ENCODE measurements around the gene ATP2B3. TPM values are rescaled to one million over a fixed set of nuclear protein-coding genes. Genes with fewer than 3 reads are reported as not detected.

ATP2B3 gene
- polyA plus RNA-seq, 3 donors: 0.01 TPM; not detected in 2

DNA sequence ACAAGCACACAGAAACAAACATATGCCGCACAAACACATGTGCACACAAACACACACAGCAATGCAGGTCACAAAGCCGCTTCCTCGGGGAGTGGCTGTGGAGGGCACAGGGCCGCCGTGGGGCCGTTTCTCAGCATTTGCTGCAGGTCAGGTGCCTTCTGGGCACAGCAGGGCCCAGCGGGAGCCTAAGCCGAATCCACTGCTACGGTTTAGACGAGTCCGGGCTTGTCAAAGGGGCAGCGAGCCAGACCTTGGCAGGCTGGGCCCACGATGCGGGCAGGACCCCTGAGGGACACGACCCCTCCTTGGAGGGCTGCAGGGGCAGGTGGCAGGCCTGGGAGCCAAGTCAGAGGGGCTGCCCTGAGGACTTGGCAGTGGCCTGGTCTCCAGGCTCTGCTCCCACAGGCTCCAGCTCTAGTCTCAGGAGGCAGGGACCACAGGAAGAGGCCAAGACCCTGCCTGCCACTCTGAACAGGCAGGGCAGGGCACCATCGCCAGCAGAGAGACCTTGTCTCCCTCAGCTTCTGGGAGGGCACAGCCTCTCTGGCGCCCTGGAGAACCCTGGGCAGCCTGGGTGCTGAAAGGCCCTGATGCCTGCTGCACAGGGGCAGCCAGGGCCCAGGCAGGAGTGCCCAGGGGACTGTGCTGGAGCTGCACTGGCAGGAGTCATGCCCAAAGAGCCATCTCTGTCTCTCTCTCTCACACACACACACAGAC, 5.5 kb upstream of the ATP2B3 start:
- Mint-ChIP-seq H3K4me3 (no peak overlapping the region), H3K9me3 (no peaks in the 10 kb centered on the region), H3K4me1 (peaks cover 3% of the 10 kb centered on the region), H3K27me3 (ENCODE audit: low read depth in 3 of 3) (peaks cover 8 to 19% (median 16%) of the 10 kb centered on the region in 3 donors), H3K36me3 (no peaks in the 10 kb centered on the region), H3K27ac (no peak overlapping the region)
- 89% methylated on average over 12 of the region's 17 CpGs for WGBS (ENCODE audit: insufficient coverage)
- no peaks in the 10 kb centered on the region for H3K36me3 ChIP-seq (replicated peaks in 1 of 2; ENCODE audit: control insufficient read depth in 1 of 2, insufficient read depth in 2 of 2, low read length in 2 of 2)
- H3K9ac ChIP-seq (ENCODE audit: insufficient read depth, low read length, poor library complexity, severe bottlenecking): no peak overlapping the region
- no peaks in the 10 kb centered on the region for H3K4me1 ChIP-seq (ENCODE audit: control insufficient read depth in 1 of 2, insufficient read depth in 2 of 2, low read length in 2 of 2)
- no peak overlapping the region for H3K4me3 ChIP-seq (replicated peaks in 1 of 3; ENCODE audit: low read depth in 2 of 3, low read length in 3 of 3)
- intact Hi-C loops (cut with micrococcal nuclease): no loop called here
- TF ChIP-seq, protein P1, sequence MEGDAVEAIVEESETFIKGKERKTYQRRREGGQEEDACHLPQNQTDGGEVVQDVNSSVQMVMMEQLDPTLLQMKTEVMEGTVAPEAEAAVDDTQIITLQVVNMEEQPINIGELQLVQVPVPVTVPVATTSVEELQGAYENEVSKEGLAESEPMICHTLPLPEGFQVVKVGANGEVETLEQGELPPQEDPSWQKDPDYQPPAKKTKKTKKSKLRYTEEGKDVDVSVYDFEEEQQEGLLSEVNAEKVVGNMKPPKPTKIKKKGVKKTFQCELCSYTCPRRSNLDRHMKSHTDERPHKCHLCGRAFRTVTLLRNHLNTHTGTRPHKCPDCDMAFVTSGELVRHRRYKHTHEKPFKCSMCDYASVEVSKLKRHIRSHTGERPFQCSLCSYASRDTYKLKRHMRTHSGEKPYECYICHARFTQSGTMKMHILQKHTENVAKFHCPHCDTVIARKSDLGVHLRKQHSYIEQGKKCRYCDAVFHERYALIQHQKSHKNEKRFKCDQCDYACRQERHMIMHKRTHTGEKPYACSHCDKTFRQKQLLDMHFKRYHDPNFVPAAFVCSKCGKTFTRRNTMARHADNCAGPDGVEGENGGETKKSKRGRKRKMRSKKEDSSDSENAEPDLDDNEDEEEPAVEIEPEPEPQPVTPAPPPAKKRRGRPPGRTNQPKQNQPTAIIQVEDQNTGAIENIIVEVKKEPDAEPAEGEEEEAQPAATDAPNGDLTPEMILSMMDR (IDR thresholded peaks at IDR 0.05): no peak
- H4K20me1 ChIP-seq (ENCODE audit: insufficient read depth, low read length): no peaks in the 10 kb centered on the region
- no peak for DNase-seq
- no peak overlapping the region for H3K4me2 ChIP-seq (replicated peaks; ENCODE audit: extremely low read depth, low read length, poor library complexity, severe bottlenecking)
- H3K27me3 ChIP-seq (ENCODE audit: control insufficient read depth in 2 of 2, insufficient read depth in 2 of 2, low read length in 2 of 2): peaks cover 0 to 10% of the 10 kb centered on the region in 2 donors
- no peak overlapping the region for H2AFZ ChIP-seq (ENCODE audit: insufficient read depth, low read depth, low read length, poor library complexity, severe bottlenecking)
- H3K27ac ChIP-seq (ENCODE audit: low read depth in 1 of 2, low read length in 2 of 2): no peak overlapping the region
- no peaks in the 10 kb centered on the region for H3K79me2 ChIP-seq (ENCODE audit: insufficient read depth, low read length)
- H3K9me3 ChIP-seq (replicated peaks in 1 of 2; ENCODE audit: control insufficient read depth in 1 of 2, insufficient read depth in 1 of 2, low read length in 2 of 2): no peaks in the 10 kb centered on the region

DNA sequence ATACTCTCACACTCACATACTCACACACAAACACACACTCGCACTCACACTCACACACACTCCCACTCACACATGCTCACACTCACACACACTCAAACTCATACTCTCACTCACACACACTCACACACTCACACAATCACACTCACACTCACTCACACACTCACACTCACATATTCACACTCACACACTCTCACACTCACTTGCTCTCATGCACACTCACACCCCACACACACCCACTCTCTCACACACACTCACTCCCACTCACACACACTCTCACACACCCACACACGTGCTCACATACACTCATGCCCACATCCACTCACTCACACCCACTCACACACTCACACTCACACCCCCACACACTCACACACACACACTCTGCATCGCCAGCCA, 4.9 kb upstream of the ATP2B3 start:
- TF ChIP-seq, protein P1 (IDR thresholded peaks at IDR 0.05): no peak
- Mint-ChIP-seq H3K9me3 (no peaks in the 10 kb centered on the region), H3K27me3 (ENCODE audit: low read depth in 3 of 3) (peaks cover 8 to 19% (median 19%) of the 10 kb centered on the region in 3 donors), H3K4me3 (no peak overlapping the region), H3K4me1 (peaks cover under 1% of the 10 kb centered on the region), H3K27ac (no peak overlapping the region), H3K36me3 (no peaks in the 10 kb centered on the region)
- WGBS (ENCODE audit: insufficient coverage): 95% methylated on average over 3 of the region's 3 CpGs
- Histone ChIP-seq H3K27me3 (ENCODE audit: control insufficient read depth in 2 of 2, insufficient read depth in 2 of 2, low read length in 2 of 2) (peaks cover 0 to 13% of the 10 kb centered on the region in 2 donors), H3K79me2 (ENCODE audit: insufficient read depth, low read length) (no peaks in the 10 kb centered on the region), H3K4me1 (ENCODE audit: control insufficient read depth in 1 of 2, insufficient read depth in 2 of 2, low read length in 2 of 2) (no peaks in the 10 kb centered on the region), H4K20me1 (ENCODE audit: insufficient read depth, low read length) (no peaks in the 10 kb centered on the region), H2AFZ (ENCODE audit: insufficient read depth, low read depth, low read length, poor library complexity, severe bottlenecking) (no peak overlapping the region), H3K36me3 (replicated peaks in 1 of 2; ENCODE audit: control insufficient read depth in 1 of 2, insufficient read depth in 2 of 2, low read length in 2 of 2) (no peaks in the 10 kb centered on the region), H3K27ac (ENCODE audit: low read depth in 1 of 2, low read length in 2 of 2) (no peak overlapping the region), H3K9ac (ENCODE audit: insufficient read depth, low read length, poor library complexity, severe bottlenecking) (no peak overlapping the region), H3K4me3 (replicated peaks in 1 of 3; ENCODE audit: low read depth in 2 of 3, low read length in 3 of 3) (no peak overlapping the region), H3K4me2 (replicated peaks; ENCODE audit: extremely low read depth, low read length, poor library complexity, severe bottlenecking) (no peak overlapping the region), H3K9me3 (replicated peaks in 1 of 2; ENCODE audit: control insufficient read depth in 1 of 2, insufficient read depth in 1 of 2, low read length in 2 of 2) (no peaks in the 10 kb centered on the region)
- intact Hi-C loops (cut with micrococcal nuclease): no loop called here
- no peak for DNase-seq

Measured in CD14-positive monocyte (primary cell).